IMR-90 (cell line): ENCODE measurements around the gene CDC14A. TPM values are rescaled to one million over a fixed set of nuclear protein-coding genes. Genes with fewer than 3 reads are reported as not detected.

Source experiments
- ATAC-seq: fragments of 200-7000 bp; cut with Tn5 transposase; 2 replicates; pipeline ENCODE4 v1.9.1; 2020; ENCODE audit warnings: low read depth, mild to moderate bottlenecking, moderate library complexity
- BruUV-seq: library from RNA; stranded (reverse); fragments of 400-500 nt; replicated peaks from 2 replicates; lab custom pipeline; 2021; lab: Mats Ljungman, UMichigan
- CTCF ChIA-PET: fragments of 300-600 bp; formaldehyde crosslinking; extraction: SDS; loops from one replicate; lab custom pipeline; 2021; ENCODE audit warnings: antibody characterized with exemption; lab: Yijun Ruan, JAX
- POLR2A ChIA-PET: fragments of 300-600 bp; sonication (Branson Sonifier 250); formaldehyde crosslinking; loops from one replicate; lab custom pipeline; 2022; ENCODE audit warnings: antibody characterized with exemption; ENCODE audit not compliant: unreplicated experiment; lab: Charles Lee
- DNase-seq: peaks from one replicate; pipeline ENCODE4 v3.0.0; 2013
- H2AFZ ChIP-seq: replicated peaks from 2 replicates; pipeline ENCODE3; 2013; ENCODE audit warnings: low read length, mild to moderate bottlenecking; ENCODE audit not compliant: poor library complexity
- H2AK5ac ChIP-seq: 2 replicates; pipeline ENCODE4 v1.6.1; 2013; ENCODE audit warnings: low read depth, low read length, inconsistent platforms
- H2AK9ac ChIP-seq: replicated peaks from 2 replicates; pipeline ENCODE3; 2013; ENCODE audit warnings: mild to moderate bottlenecking, low read depth, low read length, moderate library complexity; ENCODE audit not compliant: poor library complexity
- H2BK120ac ChIP-seq: 2 replicates; pipeline ENCODE4 v1.6.1; 2013; ENCODE audit warnings: low read depth, low read length, inconsistent platforms
- H2BK15ac ChIP-seq: 3 replicates; pipeline ENCODE4 v1.6.1; 2013; ENCODE audit warnings: low read depth, low read length, inconsistent platforms
- H2BK20ac ChIP-seq: 2 replicates; pipeline ENCODE4 v1.6.1; 2013; ENCODE audit warnings: low read depth, mild to moderate bottlenecking, inconsistent platforms, low read length, moderate library complexity
- H2BK5ac ChIP-seq: 2 replicates; pipeline ENCODE4 v1.6.1; 2013; ENCODE audit warnings: mild to moderate bottlenecking, low read depth, low read length, inconsistent platforms; ENCODE audit not compliant: poor library complexity, severe bottlenecking
- H3K14ac ChIP-seq: replicated peaks from 2 replicates; pipeline ENCODE4 v1.6.1; 2013; ENCODE audit warnings: low read depth, low read length, inconsistent platforms
- H3K18ac ChIP-seq: 2 replicates; pipeline ENCODE4 v1.6.1; 2013; ENCODE audit warnings: low read depth, low read length, control low read depth
- H3K23ac ChIP-seq: 2 replicates; pipeline ENCODE4 v1.6.1; 2013; ENCODE audit warnings: low read depth, low read length, inconsistent platforms
- H3K27ac ChIP-seq: 2 replicates; pipeline ENCODE4 v1.5.1; 2013; ENCODE audit warnings: mild to moderate bottlenecking, control low read depth, low read length; ENCODE audit not compliant: insufficient read depth
- H3K27me3 ChIP-seq: 2 replicates; pipeline ENCODE4 v1.6.1; 2013; ENCODE audit warnings: low read length; ENCODE audit not compliant: control insufficient read depth, insufficient read depth
- H3K36me3 ChIP-seq: 2 replicates; pipeline ENCODE4 v1.6.1; 2013; ENCODE audit warnings: low read length, mixed read lengths; ENCODE audit not compliant: control insufficient read depth, insufficient read depth
- H3K4ac ChIP-seq: 2 replicates; pipeline ENCODE4 v1.6.1; 2013; ENCODE audit warnings: low read depth, low read length, inconsistent platforms
- H3K4me1 ChIP-seq: 2 replicates; pipeline ENCODE4 v1.6.1; 2013; ENCODE audit warnings: low read length, mixed read lengths; ENCODE audit not compliant: control insufficient read depth, insufficient read depth
- H3K4me2 ChIP-seq: 2 replicates; pipeline ENCODE4 v1.6.1; 2013; ENCODE audit warnings: low read depth, mild to moderate bottlenecking, control low read depth, low read length, moderate library complexity
- H3K4me3 ChIP-seq: 2 replicates; pipeline ENCODE4 v1.5.1; 2013; ENCODE audit warnings: low read depth, mild to moderate bottlenecking, control low read depth, low read length, moderate library complexity; ENCODE audit not compliant: insufficient read depth
- H3K56ac ChIP-seq: 2 replicates; pipeline ENCODE4 v1.6.1; 2013; ENCODE audit warnings: low read length, inconsistent platforms; ENCODE audit not compliant: insufficient read depth; ENCODE audit errors: extremely low read depth
- H3K79me1 ChIP-seq, 2 experiments: 2 replicates each; pipeline ENCODE4 v1.6.1; 2013; ENCODE audit warnings: low read length in 2 of 2, inconsistent platforms in 1 of 2, low read depth in 1 of 2
- H3K9ac ChIP-seq: 2 replicates; pipeline ENCODE4 v1.6.1; 2013; ENCODE audit warnings: low read depth, low read length, control low read depth
- H3K9me1 ChIP-seq: 2 replicates; pipeline ENCODE4 v1.6.1; 2013; ENCODE audit warnings: low read length, inconsistent platforms; ENCODE audit not compliant: insufficient read depth
- H3K9me3 ChIP-seq: 2 replicates; pipeline ENCODE4 v1.6.1; 2013; ENCODE audit warnings: low read length; ENCODE audit not compliant: control insufficient read depth, insufficient read depth
- H4K20me1 ChIP-seq: 2 replicates; pipeline ENCODE4 v1.6.1; 2013; ENCODE audit warnings: low read length, inconsistent platforms; ENCODE audit not compliant: insufficient read depth
- H4K5ac ChIP-seq: 2 replicates; pipeline ENCODE4 v1.6.1; 2013; ENCODE audit warnings: mild to moderate bottlenecking, low read depth, low read length, control low read depth
- H4K8ac ChIP-seq, 2 experiments: 2 replicates each; pipeline ENCODE4 v1.6.1; 2013; ENCODE audit warnings: low read depth in 2 of 2, low read length in 2 of 2, control low read depth in 1 of 2, inconsistent platforms in 1 of 2
- H4K91ac ChIP-seq: 2 replicates; pipeline ENCODE4 v1.6.1; 2013; ENCODE audit warnings: low read depth, low read length, inconsistent platforms; ENCODE audit not compliant: insufficient read depth
- BHLHE40 ChIP-seq: fragments of 150-350 bp; IDR thresholded peaks from 2 replicates; pipeline ENCODE4 v1.6.1; 2016; ENCODE audit warnings: mild to moderate bottlenecking, low read depth, low read length
- CEBPB ChIP-seq: IDR thresholded peaks from 2 replicates; pipeline ENCODE4 v1.6.1; 2012; ENCODE audit warnings: low read depth, low read length, improper control_type of control experiment
- CHD1 ChIP-seq: IDR thresholded peaks from 2 replicates; pipeline ENCODE4 v1.6.1; 2012; ENCODE audit warnings: low read depth, low read length, improper control_type of control experiment
- FOS ChIP-seq: fragments of 150-350 bp; IDR thresholded peaks from 2 replicates; pipeline ENCODE4 v1.6.1; 2016; ENCODE audit warnings: low read depth, low read length
- MAFK ChIP-seq: IDR thresholded peaks from 2 replicates; pipeline ENCODE4 v1.6.1; 2012; ENCODE audit warnings: low read depth, low read length, improper control_type of control experiment
- MAZ ChIP-seq: IDR thresholded peaks from 2 replicates; pipeline ENCODE4 v1.6.1; 2012; ENCODE audit warnings: low read depth, mild to moderate bottlenecking, low read length, improper control_type of control experiment, moderate library complexity, borderline replicate concordance
- MXI1 ChIP-seq: IDR thresholded peaks from 2 replicates; pipeline ENCODE4 v1.6.1; 2012; ENCODE audit warnings: low read depth, mild to moderate bottlenecking, low read length, moderate library complexity, borderline replicate concordance
- NFE2L2 ChIP-seq: fragments of 150-350 bp; IDR thresholded peaks from 2 replicates; pipeline ENCODE4 v1.6.1; 2016; ENCODE audit warnings: low read depth, mild to moderate bottlenecking, low read length
- POLR2A ChIP-seq: IDR thresholded peaks from 2 replicates; pipeline ENCODE4 v1.6.1; 2012; ENCODE audit warnings: mild to moderate bottlenecking, low read depth, low read length
- RAD21 ChIP-seq: IDR thresholded peaks from 2 replicates; pipeline ENCODE4 v1.6.1; 2012; ENCODE audit warnings: low read length, improper control_type of control experiment
- RCOR1 ChIP-seq: IDR thresholded peaks from 2 replicates; pipeline ENCODE4 v1.6.1; 2012; ENCODE audit warnings: mild to moderate bottlenecking, low read length, improper control_type of control experiment; ENCODE audit not compliant: insufficient replicate concordance
- RFX5 ChIP-seq: IDR thresholded peaks from 2 replicates; pipeline ENCODE4 v1.8.0; 2012; ENCODE audit warnings: low read depth, mild to moderate bottlenecking, low read length, moderate library complexity
- SMC3 ChIP-seq: fragments of 150-350 bp; IDR thresholded peaks from 2 replicates; pipeline ENCODE4 v1.6.1; 2016; ENCODE audit warnings: low read depth, mild to moderate bottlenecking, antibody characterized with exemption, low read length, moderate library complexity
- WGBS, 2 experiments: methylation state at CpG; one replicate each; pipeline versions ENCODE4 v1.1.5 to v1.1.7; 2013; ENCODE audit warnings: missing lambda C conversion rate in 2 of 2; ENCODE audit not compliant: insufficient read length in 1 of 2; ENCODE audit errors: extremely low coverage in 2 of 2; 5-methylcytosine and 5-hydroxymethylcytosine counted together
- dilution Hi-C: fragments of 300-500 bp; cut with HindIII; formaldehyde crosslinking; loops from one replicate; pipeline ENCODE4 v1.14.3; 2018; ENCODE audit warnings: low sequenced_read_pairs; ENCODE audit not compliant: unreplicated experiment
- in situ Hi-C: fragments of 300-500 bp; cut with MboI; formaldehyde crosslinking; loops from 3 replicates; pipeline ENCODE4 v1.14.3; 2019; ENCODE audit warnings: low sequenced_read_pairs, inconsistent platforms, mixed read lengths
- intact Hi-C: fragments of 100-400 bp; cut with micrococcal nuclease; formaldehyde crosslinking; loops from 2 replicates; pipeline ENCODE4 v1.10.0; 2022
- polyA plus RNA-seq, 3 experiments: library from polyadenylated mRNA; depleted of rRNA; stranded (reverse); fragments of >200 nt; gene quantifications; 2 replicates each; pipeline ENCODE4 v1.2.3, GENCODE V29; 2012; ENCODE audit warnings: low replicate concordance in 1 of 3
- total RNA-seq: library from RNA; depleted of rRNA; stranded (reverse); fragments of >200 nt; gene quantifications from 2 replicates; pipeline ENCODE4 v1.2.3, GENCODE V29; 2012
- TF ChIP-seq, protein P1 (sequence below): fragments of 150-350 bp; IDR thresholded peaks from 2 replicates; pipeline ENCODE4 v1.6.1; 2017; ENCODE audit warnings: mild to moderate bottlenecking, antibody characterized with exemption, low read length, low read depth
- TF ChIP-seq, protein P2 (sequence below): conservative IDR thresholded peaks from 2 replicates; pipeline ENCODE4 v1.5.1; 2012; ENCODE audit warnings: mild to moderate bottlenecking, low read depth, low read length, improper control_type of control experiment
- TF ChIP-seq, protein P3 (sequence below): fragments of 150-350 bp; IDR thresholded peaks from 2 replicates; pipeline ENCODE4 v1.6.1; 2016; ENCODE audit warnings: low read depth, mild to moderate bottlenecking, low read length, moderate library complexity, borderline replicate concordance

The CDC14A gene
- total and polyA plus RNA-seq, 2 of the 4 experiments (the other 2 are of a cell fraction): 1.7 to 3.0 TPM

- H3K4me1 ChIP-seq: no peaks in the 10 kb centered on the region
- intact Hi-C loops (no loop called here), in situ Hi-C loops (no loop called here), dilution Hi-C loops (no loop called here)
- H2BK15ac ChIP-seq: no peak overlapping the region
- H3K9me1 ChIP-seq: no peaks in the 10 kb centered on the region
- no peak overlapping the region for H3K4me3 ChIP-seq
- H2BK5ac ChIP-seq: no peak overlapping the region
- H2AK5ac ChIP-seq: no peak overlapping the region
- H4K20me1 ChIP-seq: no peaks in the 10 kb centered on the region
- TF ChIP-seq RFX5: no peak
- no peak for TF ChIP-seq RCOR1
- TF ChIP-seq CHD1: no peak
- no peak for TF ChIP-seq NFE2L2
- no peak for TF ChIP-seq MAZ
- no peak for TF ChIP-seq RAD21
- TF ChIP-seq, protein P1, sequence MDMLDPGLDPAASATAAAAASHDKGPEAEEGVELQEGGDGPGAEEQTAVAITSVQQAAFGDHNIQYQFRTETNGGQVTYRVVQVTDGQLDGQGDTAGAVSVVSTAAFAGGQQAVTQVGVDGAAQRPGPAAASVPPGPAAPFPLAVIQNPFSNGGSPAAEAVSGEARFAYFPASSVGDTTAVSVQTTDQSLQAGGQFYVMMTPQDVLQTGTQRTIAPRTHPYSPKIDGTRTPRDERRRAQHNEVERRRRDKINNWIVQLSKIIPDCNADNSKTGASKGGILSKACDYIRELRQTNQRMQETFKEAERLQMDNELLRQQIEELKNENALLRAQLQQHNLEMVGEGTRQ: no peak
- TF ChIP-seq, protein P2, sequence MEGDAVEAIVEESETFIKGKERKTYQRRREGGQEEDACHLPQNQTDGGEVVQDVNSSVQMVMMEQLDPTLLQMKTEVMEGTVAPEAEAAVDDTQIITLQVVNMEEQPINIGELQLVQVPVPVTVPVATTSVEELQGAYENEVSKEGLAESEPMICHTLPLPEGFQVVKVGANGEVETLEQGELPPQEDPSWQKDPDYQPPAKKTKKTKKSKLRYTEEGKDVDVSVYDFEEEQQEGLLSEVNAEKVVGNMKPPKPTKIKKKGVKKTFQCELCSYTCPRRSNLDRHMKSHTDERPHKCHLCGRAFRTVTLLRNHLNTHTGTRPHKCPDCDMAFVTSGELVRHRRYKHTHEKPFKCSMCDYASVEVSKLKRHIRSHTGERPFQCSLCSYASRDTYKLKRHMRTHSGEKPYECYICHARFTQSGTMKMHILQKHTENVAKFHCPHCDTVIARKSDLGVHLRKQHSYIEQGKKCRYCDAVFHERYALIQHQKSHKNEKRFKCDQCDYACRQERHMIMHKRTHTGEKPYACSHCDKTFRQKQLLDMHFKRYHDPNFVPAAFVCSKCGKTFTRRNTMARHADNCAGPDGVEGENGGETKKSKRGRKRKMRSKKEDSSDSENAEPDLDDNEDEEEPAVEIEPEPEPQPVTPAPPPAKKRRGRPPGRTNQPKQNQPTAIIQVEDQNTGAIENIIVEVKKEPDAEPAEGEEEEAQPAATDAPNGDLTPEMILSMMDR: no peak
- TF ChIP-seq MXI1: no peak
- TF ChIP-seq MAFK: no peak
- TF ChIP-seq POLR2A: no peak
- no peak for TF ChIP-seq SMC3
- TF ChIP-seq FOS: no peak
- TF ChIP-seq CEBPB: no peak
- TF ChIP-seq BHLHE40: no peak
- TF ChIP-seq, protein P3, sequence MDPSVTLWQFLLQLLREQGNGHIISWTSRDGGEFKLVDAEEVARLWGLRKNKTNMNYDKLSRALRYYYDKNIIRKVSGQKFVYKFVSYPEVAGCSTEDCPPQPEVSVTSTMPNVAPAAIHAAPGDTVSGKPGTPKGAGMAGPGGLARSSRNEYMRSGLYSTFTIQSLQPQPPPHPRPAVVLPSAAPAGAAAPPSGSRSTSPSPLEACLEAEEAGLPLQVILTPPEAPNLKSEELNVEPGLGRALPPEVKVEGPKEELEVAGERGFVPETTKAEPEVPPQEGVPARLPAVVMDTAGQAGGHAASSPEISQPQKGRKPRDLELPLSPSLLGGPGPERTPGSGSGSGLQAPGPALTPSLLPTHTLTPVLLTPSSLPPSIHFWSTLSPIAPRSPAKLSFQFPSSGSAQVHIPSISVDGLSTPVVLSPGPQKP: no peak
- no peak overlapping the region for H4K8ac ChIP-seq
- H3K14ac ChIP-seq: no peak overlapping the region
- peaks cover 19% of the 10 kb centered on the region for H3K27me3 ChIP-seq
- H4K5ac ChIP-seq: no peak overlapping the region
- CTCF ChIA-PET: no interaction called here
- no peak overlapping the region for H3K56ac ChIP-seq
- H3K18ac ChIP-seq: no peak overlapping the region
- H3K27ac ChIP-seq: no peak overlapping the region
- H3K79me1 ChIP-seq: no peaks in the 10 kb centered on the region
- DNase-seq (no peak), ATAC-seq (no peak)
- H3K4ac ChIP-seq: no peak overlapping the region
- H3K9ac ChIP-seq: no peak overlapping the region
- H2AK9ac ChIP-seq: no peak overlapping the region
- H2AFZ ChIP-seq: no peak overlapping the region
- H3K23ac ChIP-seq: no peak overlapping the region
- WGBS, 2 experiments: no CpG with 5 or more reads among the region's 4 CpGs
- POLR2A ChIA-PET: no interaction called here
- H2BK120ac ChIP-seq: no peak overlapping the region
- BruUV-seq: no TSS peak
- no peak overlapping the region for H3K4me2 ChIP-seq
- no peak overlapping the region for H2BK20ac ChIP-seq
- no peaks in the 10 kb centered on the region for H3K9me3 ChIP-seq
- H4K91ac ChIP-seq: no peak overlapping the region
- H3K36me3 ChIP-seq: no peaks in the 10 kb centered on the region
Measured at GRCh38 chr1:100544791-100545190, 192.5 kb downstream of the CDC14A start.
